Middle frontal gyrus (tissue), 1 donor: ENCODE data around the gene PTPRF.

Experiments used
- DNase-seq: peaks from one replicate; pipeline ENCODE4 v3.0.0-alpha.2; 2015; ENCODE audit warnings: low spot score; ENCODE audit errors: extremely low spot score

The PTPRF gene

DNA sequence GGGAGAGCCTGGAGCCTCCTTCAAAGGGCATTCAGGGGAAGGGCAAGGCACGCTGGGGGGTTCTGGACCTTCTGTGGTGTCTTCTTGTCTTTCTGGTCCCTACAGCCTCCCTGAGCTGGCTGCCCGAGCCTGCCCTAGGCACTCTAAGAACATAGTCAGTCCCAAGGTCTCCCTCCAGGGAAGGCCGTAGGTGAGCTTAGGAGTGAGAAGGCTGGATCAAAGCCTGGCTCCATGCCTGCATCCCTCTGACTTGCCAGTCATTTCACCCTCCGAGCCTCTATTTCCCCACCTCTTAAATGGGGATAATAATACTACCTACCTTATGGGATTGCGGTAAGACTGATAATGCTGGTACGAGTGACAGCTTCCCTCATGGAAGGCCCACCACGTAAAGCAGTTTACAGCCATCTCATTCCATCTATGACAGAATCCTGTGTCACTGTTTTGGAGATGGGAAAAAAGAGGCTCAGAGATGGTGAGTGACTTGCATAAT lies 20.8 kb downstream of the PTPRF start:
- DNase-seq: no peak

DNA sequence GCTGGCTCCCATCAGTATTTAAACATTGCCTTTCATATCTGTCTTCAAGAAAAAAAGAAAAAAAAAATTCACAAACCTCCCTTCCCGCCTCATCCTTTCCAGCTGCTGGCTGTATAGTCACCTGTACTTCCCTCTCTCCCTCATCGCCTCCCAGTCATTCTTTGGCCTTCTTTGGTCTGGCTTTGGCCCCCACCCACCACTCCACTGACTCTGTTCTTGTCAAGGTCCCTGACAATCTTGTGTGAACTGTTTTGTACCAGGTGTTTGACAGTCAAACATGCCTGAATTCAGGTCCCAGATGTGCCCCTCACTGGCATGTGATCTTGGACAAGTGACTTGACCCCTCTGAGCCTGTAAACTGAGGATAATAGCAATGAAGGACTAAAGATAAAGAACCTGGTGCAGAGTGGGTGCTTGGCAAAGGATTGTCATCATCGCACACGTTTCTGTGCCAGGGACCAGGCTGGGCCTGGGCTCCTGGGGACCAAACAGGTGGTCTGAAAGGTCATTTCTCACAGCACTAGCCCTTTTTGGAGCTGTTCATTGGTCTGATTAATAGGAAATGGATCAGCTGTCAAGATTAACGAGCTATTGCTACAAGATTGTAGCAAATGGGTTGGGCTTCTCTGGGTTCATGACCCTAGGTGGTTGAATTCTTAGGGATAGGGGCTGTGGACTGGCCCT lies 21.5 kb downstream of the PTPRF start:
- no peak for DNase-seq

DNA sequence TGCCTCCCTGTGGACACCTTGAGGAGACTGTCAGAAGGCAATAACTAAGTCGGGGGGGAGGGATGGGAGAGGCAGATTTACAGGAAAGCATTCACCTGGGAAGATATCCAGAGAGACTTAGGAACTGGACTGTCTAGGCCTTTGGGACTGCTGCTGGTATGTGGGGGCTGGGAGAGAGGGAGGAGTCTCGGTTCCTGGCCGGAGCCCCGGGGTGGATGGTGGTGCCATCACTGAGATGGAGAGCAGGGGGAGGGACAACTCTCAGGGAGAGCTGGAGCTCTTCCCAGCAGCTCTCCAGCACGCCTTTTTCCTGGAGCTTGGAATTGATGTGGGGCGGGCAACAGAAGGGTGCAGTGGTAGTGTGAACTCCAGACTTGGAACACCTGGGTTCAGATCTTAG lies 22.1 kb downstream of the PTPRF start:
- peak; percentile 55 for DNase-seq

DNA sequence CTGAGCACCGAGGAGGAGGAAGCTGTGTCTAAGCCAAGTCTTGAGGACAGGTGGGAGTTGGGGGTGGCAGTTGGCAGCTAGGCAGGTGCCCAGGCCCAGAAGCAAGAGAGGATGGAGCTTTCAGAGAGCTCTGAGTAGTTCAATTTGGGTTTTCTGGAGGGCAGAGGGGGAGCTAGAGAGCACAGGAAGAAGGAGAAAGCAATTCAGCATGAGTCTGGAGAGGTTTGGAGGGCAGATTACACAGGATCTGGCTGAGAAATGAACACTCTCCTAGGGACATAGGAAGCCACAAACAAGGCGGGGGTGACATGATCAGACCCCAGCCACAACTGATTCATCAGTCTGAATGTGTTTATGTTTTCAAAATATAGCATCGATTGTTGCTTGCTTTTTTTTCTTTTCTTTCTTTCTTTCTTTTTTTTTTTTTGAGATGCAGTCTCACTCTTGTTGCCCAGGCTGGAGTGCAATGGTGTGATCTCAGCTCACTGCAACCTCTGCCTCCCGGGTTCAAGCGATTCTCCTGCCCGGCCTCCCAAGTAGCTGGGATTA lies 23.8 kb downstream of the PTPRF start:
- DNase-seq: no peak

DNA sequence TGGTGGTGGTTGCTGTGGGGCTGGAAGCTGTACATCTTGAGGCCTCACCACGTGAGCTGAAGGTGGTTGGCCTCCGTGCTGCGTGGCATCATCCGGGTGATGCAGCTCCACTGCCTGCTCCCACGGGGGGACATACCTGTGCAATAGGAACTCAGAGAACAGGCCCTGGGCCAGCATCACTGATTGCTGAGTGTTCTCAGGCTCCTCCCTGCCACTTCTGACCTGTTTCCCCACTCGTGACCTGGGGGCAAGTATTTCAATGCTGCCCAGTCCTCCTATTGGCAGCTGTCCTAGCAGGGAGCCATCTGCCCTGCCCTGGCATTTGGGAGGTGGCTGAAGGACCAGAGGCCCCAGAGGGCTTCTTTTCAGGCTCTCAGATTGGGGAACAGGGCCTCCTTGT lies 26.1 kb downstream of the PTPRF start:
- no peak for DNase-seq

DNA sequence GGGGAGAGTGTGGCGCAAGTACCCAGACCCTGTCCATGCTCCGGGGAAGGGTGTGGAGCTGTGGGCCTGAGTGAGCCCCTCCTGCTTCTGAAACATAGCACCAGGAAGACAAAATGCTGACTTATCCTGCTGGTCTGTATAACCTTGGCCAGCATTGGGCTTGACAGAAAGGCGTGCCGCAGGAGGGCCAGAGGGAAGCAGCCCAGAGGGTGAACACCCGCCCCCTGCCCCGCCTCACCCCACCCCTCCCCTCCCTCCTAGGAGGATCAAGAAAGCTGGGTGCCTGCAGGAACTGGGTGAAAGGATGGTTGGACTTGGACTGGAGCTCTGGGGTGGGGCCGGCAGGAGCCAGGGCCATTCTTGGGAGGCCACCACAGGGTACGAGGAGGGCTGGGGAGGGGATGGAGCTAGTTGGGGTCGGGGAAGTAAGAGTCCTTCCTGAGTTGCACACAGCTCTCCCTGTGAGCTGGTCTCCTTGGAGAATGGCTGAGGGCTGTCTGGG lies 27.1 kb downstream of the PTPRF start:
- no peak for DNase-seq

DNA sequence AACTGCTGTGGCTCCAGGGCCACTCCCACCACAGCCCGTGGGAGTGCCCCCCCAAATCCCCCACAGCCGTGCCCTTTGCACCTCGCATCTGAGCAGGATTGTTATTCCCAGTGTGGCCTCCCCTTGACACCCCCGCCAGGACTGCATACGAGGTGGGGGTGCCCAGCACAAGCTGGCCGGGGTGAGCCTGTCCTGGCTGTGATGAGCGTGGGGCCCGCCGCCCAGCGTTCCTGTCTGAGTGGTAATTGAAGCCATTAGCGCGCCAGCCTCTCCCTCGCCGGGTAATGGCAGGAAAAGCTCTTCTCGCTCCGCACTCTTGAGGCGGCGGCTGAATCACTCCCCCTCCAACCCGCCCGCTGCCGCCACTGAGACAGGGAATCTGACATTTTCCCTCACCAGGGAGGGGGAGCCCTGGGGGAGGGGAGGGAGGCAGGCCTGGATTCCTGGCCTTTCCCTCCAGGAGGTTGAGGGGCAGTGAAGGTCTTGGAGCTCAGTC lies 27.7 kb downstream of the PTPRF start:
- no peak for DNase-seq

DNA sequence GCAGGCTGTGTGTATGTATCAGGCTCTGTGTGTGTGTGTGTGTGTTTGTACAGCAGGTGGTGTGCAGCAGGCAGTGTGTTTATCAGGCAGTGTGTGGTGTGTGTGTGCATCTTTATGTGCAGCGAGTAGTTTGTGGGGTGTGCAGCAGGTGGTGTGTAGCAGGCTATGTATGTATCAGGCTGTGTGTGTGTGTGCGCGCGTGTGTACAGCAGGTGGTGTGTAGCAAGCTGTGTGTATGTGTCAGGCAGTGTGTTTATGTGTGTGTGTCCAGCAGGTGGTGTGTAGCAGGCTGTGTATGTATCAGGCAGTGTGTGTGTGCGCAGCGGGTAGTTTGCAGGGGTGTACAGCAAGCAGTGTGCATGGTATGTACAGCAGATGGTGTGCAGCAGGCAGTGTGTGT lies 29.0 kb downstream of the PTPRF start:
- DNase-seq: no peak

DNA sequence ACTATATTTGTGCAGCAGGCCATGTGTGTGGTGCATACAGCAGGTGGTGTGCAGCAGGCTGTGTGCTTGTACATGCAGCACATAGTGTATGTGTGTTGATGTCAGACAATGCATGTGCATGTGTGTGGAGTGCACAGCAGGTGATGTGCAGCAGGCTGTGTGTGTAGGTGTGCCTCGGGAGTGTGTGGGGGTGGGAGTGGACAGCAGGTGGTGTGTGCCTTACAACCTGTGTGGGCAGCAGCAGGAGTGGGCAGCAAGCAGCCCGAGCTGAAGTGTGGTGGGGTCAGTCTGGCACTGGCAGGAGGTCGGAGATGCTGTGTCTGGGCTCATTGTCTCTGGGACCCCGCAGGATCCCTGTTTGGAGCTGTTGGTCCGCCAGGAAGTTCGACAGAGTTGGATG lies 29.6 kb downstream of the PTPRF start:
- no peak for DNase-seq

DNA sequence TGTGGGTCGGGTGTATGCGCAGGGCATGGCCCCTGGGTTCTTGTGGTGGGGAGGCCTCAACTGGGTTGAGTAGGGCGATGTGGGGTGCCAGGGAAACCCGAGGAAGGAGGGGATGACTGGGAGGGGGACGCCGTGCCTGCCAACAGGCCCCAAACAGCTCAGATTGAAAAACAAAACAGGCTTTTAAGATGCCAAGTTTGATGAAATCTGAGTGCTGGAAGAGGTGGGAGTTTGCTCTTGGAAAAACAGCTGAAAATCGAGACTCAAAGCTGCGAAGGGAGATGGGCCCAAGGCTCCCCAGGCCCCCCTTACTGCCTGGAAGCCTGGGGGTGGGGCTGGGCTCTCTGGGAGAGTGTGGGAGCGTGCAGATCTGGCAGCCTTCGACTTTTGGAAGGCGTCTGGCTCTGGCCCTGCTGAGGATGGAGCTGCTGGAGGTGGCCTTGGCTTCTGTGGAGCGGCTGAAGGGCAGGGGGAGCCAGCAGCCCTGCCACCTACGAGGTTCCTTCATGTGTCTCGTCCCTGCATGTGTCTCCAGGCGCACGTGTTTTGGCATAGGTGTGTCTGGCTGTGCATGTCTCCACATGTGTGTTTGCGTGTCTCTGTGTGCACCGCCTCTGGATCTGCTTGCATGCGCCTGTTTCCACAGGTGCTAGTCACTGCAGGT lies 33.3 kb downstream of the PTPRF start:
- no peak for DNase-seq

DNA sequence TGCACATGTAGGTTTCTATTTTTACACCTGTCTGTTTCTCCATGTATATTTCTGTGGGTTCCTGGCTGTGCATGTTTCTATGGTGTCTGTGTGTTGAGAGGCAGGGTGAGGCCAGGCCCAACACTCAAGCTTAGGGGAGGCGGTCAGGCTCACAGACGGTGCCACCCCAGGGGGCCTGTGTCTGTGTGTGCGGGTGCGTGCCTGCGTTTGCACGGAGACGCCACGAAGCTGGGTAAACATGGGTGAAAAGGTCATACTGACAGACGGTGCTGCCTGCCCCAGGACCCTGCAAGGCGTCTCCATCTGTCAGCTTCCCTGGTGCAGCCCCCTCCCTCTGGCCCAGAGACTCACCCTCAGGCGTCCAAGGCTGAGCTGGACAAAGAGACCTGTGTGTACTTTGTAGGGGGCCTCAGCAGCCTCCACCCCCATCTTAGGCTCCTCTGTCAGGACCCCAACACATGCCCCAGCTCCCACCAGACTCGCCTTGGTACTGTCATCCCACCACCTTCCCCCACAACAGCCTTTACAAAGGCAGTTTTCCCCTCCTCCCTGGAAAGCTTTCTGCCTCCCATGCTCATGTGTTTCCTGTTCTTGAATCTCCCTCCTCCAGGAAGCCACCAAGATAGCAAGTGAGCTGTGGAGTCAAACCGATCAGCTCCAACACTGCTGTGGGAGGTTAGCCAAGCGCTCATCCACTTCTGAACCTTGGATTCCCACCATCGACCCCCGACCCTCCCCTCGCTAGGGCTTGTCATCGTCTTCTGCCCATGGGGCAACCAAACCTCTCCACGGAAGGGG lies 34.1 kb downstream of the PTPRF start:
- no peak for DNase-seq

DNA sequence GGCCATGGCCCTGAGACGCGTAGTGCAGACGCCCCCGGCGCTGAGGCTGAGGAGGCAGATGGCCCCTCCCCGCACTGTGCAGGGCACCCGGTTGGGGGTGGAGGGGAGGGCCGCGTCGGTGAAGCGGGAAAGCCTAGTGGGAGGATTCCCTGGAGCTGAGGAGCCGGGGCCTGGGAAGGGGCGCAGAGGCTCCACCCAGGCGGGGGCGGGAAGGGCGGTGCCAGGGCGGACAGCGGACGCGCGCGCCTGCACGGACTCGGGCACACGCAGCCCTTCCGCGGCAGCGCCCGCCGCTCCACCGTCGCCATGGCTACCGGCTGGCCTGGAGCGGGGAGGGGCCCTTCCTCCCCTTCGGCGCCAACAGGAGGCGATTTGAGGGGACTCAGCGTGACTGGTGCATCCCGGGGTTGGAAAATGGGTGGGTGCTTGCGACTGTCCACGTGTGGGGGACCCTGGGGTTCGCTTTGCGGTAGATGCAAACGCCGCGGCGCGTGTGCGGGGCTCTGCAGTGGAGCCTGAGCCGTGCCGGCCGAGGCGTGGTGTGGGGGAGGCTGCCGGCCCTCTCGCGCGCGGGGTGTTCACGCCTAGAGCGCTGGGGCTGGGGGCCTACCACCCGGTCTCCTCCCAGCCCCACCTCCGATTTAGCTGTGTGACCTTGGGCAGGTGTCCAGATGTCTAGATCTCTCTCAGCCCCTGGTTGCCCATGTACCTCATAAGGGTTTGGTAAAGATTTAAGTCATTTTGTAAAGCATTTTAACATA lies 35.1 kb downstream of the PTPRF start:
- DNase-seq: no peak

DNA sequence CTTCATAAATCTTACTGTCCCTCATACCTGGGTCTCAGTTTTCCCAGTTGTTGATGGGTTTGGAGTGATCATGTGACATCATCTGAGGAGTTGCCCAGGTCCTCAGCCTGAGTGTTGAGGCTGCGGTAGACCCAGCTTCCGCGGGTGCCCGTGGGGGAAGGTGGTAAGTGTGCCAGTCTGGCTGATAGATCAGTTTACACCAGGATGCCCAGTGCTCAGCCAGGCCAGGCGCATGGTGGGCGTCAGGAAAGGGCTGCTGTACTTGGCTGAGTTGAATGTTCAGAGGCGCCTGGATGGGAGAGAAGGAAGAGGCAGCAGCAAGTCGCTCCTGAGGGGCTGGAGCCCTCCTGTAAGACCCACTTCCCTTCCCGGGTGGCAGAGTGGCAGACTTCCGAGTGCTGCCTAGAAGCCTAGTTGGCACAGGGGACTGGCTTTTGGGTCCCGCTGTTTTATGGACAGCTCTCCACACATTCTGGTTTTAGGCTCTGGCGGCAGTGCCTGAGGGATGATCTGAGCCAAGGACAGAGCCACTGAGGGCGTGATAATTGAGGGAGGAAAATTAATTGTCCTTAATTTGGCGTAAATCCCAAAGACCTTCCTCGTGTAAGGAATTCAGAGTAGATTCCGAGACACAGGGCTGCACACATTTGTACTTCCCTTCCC lies 35.8 kb downstream of the PTPRF start:
- DNase-seq: no peak

DNA sequence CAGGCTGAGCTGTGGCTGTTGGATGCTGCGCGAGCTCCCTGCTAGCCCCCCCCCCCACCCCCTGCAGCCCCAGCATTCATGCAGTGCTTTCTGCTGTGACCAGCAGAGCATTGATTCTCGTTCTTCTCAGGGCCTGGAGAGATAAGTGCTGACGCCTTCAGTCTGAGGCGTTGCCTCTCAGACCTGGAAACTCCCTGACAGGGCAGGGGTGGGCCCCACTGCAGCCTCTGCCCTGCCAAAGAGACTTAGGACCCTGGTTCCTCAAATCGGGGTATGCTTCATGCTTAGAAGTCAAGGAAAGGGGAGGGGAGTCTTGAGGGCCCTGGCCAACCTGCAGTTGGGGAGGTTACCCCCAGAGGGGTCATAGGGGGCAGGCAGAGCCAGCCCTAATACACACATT lies 38.5 kb downstream of the PTPRF start:
- no peak for DNase-seq

DNA sequence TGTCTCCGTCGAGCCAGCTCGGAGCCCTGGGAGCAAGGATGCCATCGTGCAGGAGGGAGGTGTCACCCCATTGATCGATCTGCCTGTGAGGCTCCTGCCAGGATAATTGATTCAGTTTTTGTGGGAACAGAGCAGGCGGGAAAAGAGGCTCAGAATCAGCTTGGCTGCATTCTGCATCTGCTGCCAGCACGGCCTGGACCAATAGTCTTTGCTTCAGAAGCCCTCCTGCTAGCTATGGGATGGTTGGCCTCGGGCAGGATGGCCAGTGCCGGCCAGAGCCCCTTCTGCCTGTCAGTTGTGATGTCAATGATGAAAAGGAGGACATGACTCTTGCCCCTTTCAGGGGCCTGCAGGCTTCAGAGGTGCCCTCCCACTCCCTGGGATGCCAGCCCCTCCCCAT lies 39.6 kb downstream of the PTPRF start:
- no peak for DNase-seq

DNA sequence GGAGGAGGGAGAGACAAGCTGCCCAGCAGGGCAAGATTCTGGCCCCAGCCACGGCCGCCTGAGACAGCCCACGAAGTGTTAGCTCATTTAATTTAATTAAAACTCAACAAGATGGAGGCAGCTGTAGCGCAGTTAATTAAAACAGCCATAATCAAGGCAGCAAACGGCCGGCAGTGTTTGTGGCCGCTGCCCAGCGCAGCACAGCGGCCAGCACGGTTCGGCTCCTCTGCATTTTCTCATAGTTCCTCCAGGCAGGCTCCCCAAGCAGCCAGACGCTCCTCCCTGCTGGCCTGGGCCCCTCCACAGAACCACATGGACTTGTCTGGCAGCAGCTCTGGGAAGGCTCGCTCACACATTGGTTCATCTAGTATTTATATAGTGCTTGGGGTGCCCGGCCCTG lies 40.0 kb downstream of the PTPRF start:
- no peak for DNase-seq

DNA sequence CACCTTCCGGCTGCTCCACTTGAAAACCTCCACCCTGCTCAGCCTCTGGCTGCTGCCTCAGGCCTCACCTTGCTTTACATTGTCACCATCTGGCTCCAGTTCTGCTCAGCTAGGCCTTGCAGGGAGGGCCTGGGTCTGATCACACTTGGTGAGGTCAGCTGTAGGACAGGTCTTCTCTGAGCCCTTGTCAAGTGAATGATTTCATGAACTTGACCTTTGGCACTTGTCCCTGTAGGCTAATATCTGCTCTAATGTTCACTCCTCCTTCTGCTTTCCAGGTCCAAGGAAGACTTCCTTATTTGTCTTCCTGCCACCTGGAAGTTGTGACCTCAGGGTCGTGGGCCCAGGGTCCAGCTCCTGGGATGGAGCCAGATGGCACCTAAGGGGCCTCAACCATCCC lies 41.4 kb downstream of the PTPRF start:
- no peak for DNase-seq

DNA sequence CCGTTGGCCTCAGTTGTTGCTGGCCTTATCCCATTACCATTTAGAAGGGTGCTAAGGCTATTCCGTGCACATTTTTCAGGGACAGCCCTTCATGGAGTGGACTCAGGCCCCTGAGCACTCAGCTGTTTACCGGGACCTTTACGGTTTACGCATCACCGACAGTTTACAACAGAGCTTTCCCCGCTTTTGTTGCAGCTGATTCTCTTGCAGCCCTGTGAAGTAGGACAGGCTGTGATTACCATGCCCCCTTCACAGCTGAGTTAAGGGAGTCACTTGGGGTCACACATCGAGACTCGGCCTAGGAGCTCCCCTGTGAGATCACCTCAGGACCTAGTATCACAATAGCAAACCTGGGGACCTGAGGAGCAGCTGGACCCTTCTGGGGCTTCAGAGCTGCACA lies 41.9 kb downstream of the PTPRF start:
- DNase-seq: no peak

DNA sequence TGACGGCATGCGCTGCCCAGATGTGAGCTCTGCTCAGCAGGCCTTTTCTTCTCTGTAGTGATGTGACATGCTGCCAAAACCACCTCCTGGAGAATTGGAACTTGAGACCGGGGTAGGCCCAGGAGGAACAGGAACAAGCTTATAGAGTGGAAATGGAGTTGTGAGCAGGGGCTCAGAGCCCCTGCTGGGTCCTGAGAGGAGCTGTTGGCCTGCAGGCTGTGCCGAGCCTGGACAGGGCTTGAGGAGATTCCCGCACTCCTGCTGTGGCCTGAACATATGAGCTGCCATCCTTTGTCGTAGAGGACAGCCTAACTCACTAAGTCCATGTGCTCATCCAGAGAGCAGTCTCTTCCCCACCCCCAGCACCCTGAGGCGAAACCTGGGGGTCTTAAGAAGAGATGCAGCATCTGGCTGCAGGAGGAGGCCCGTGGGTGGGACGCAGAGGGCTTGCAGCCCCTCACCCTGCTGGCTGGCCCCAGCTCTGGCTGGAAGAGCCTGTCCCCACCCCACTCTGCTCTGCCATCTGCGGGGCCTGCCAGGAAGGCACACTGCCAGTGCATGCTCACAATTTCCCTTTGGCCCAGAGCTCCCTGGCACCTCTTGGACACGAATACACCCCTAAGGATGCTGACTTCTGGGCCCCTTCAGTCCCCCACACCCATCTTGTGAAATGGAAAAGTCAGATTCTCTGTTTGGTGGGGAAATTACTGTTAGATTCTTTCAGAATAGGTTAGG lies 42.5 kb downstream of the PTPRF start:
- DNase-seq: no peak

DNA sequence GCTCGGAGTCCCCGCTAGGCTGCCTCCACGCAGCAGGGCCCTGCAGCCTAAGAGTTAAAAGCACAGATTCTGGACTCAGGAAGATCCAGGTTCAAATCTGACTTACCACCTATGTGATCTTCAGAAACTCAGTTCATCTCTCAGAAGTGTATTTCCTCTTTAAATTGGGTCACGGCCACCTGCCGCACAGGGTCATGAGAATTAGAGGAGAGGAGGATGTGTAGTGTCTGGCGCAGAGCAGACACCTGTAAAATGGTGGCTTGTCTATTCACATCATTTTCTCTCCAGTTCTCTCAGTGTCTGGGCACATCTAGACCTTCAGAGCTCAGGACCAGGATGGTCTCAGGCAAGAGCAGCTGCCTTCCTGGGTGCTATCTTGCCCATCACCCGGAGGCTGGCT lies 45.8 kb downstream of the PTPRF start:
- DNase-seq: no peak
